ENCODE measurements around the gene ZSCAN26.

The ZSCAN26 gene

DNA sequence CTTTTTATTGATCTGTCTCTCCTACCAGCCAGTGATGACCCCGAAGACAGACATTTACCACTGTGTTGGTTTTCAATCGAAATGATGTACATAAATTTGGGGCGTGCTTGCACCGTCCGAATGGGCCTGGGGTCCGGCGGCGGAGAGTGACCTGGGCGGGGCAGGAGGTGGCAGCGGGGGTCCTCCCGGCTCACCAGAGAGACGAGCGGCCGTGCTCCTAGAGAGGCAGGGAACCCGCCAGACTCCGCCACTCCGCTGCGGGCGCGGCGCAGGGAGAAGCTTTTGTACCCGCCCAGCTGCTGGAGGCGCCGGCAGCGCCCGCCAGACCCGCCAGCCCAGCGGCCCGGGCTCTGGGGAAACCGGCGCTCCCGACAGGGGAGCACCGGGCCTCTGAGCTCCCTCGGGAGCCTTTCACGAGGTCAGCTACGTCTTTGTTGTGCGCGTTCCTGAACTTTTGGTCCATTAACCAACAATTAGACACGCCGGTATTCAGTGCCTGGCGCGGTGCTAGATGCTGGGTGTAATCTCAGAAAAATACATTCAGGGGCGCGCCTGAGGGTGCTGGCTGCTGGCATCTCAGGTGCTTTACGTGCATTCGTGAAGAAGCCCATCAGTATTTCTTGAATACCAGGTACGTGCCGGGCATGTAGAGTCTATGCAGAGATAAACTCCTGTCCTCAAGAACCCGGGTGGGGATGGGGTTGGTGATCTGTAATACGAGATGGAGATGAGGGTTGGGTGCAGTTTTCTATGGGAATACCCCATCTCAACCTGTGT, 14.5 kb downstream of the ZSCAN26 start, which contains the start of gene PGBD1:
Gene PGBD1 (plus strand): TSS at position 285 of the 777 bp plus-strand sequence. CDS start 2,242 bp downstream, outside the sequence.
- Histone ChIP-seq H3K4me1 (ENCODE audit: control insufficient read depth, low read length) (peaks cover 13% of the 10 kb centered on the region), H3F3A (ENCODE audit: control insufficient read depth, insufficient read depth) (no peaks in the 10 kb centered on the region), H3K9me2 (replicated peaks; ENCODE audit: control insufficient read depth, low read length) (no peaks in the 10 kb centered on the region), H3K27ac (ENCODE audit: low read depth, low read length) (no peak within 1 kb of the TSS), H4K20me1 (ENCODE audit: control insufficient read depth, insufficient read depth, low read depth, low read length) (no peaks in the 10 kb centered on the region), H3K4me2 (ENCODE audit: low read length) (peak within 1 kb of the TSS; percentile 92), H3K27me3 (ENCODE audit: control insufficient read depth, low read length) (no peaks in the 10 kb centered on the region), H3K4me3 (ENCODE audit: low read length) (peak within 1 kb of the TSS; percentile 80), H3K36me3 (ENCODE audit: control insufficient read depth, low read length) (peaks cover 12% of the 10 kb centered on the region), H3K79me2 (ENCODE audit: control insufficient read depth, low read length) (peaks cover 8% of the 10 kb centered on the region), H3K9me3 (ENCODE audit: control insufficient read depth, insufficient read depth, low read length) (no peaks in the 10 kb centered on the region)
- no peak for TF ChIP-seq EZH2phosphoT487 (IDR thresholded peaks at IDR 0.05; ENCODE audit: borderline replicate concordance, low read length)
- TF ChIP-seq, protein P1, sequence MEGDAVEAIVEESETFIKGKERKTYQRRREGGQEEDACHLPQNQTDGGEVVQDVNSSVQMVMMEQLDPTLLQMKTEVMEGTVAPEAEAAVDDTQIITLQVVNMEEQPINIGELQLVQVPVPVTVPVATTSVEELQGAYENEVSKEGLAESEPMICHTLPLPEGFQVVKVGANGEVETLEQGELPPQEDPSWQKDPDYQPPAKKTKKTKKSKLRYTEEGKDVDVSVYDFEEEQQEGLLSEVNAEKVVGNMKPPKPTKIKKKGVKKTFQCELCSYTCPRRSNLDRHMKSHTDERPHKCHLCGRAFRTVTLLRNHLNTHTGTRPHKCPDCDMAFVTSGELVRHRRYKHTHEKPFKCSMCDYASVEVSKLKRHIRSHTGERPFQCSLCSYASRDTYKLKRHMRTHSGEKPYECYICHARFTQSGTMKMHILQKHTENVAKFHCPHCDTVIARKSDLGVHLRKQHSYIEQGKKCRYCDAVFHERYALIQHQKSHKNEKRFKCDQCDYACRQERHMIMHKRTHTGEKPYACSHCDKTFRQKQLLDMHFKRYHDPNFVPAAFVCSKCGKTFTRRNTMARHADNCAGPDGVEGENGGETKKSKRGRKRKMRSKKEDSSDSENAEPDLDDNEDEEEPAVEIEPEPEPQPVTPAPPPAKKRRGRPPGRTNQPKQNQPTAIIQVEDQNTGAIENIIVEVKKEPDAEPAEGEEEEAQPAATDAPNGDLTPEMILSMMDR (IDR thresholded peaks at IDR 0.05; ENCODE audit: low read depth, low read length, poor library complexity, severe bottlenecking) = no peak

DNA sequence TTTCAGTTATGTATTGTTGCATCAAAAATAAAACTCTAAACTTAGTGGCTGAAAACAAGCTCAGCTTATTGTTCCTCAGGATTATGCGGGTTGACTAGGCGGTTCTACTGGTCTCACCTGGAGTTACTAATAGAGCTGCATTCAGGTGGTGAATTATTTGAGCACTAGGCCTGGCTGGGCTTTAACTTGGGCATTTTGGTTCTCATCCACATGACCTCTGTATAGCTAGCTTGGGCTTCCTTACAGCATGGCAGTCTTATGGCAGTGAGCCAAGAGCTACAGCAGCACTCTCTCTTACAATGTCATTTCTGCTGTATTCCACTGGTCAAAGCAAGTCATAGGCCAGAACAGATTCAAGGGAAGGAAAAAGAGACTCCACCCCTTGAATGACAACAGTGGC, 16.0 kb downstream of the ZSCAN26 start:
- H3K36me3 ChIP-seq (ENCODE audit: control insufficient read depth, low read length) = peaks cover 23% of the 10 kb centered on the region
- no peaks in the 10 kb centered on the region for H3K27me3 ChIP-seq (ENCODE audit: control insufficient read depth, low read length)
- peak overlapping the region; percentile 92 for H3K4me2 ChIP-seq (ENCODE audit: low read length)
- no peaks in the 10 kb centered on the region for H3K9me2 ChIP-seq (replicated peaks; ENCODE audit: control insufficient read depth, low read length)
- H3K4me1 ChIP-seq (ENCODE audit: control insufficient read depth, low read length) = peaks cover 13% of the 10 kb centered on the region
- H3K4me3 ChIP-seq (ENCODE audit: low read length) = 0 out of 2 replicates have a peak overlapping the region, but pooled peaks have one; percentile 5
- H3K9me3 ChIP-seq (ENCODE audit: control insufficient read depth, insufficient read depth, low read length) = no peaks in the 10 kb centered on the region
- TF ChIP-seq EZH2phosphoT487 (IDR thresholded peaks at IDR 0.05; ENCODE audit: borderline replicate concordance, low read length) = no peak
- TF ChIP-seq, protein P1 (IDR thresholded peaks at IDR 0.05; ENCODE audit: low read depth, low read length, poor library complexity, severe bottlenecking) = no peak
- no peak overlapping the region for H3K27ac ChIP-seq (ENCODE audit: low read depth, low read length)
- H3K79me2 ChIP-seq (ENCODE audit: control insufficient read depth, low read length) = peaks cover 8% of the 10 kb centered on the region
- no peaks in the 10 kb centered on the region for H3F3A ChIP-seq (ENCODE audit: control insufficient read depth, insufficient read depth)
- no peaks in the 10 kb centered on the region for H4K20me1 ChIP-seq (ENCODE audit: control insufficient read depth, insufficient read depth, low read depth, low read length)

DNA sequence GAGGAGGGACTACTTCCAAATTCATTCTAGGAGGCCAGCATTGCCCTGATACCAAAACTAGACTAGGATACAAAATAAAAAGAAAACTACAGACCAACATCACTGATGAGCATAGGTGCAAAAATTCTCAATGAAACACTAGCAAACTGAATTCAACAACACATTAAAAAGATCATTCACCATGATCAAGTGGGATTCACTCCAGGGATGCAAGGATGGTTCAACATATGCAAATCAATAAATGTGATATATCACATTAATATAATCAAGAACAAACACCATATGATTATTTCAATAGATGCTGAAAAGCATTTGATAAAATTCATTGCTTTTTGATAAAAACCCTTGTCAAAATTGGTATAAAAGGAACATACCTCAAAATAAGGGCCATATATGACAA, 24.6 kb downstream of the ZSCAN26 start:
- H3K4me3 ChIP-seq (ENCODE audit: low read length) = no peak overlapping the region
- TF ChIP-seq EZH2phosphoT487 (IDR thresholded peaks at IDR 0.05; ENCODE audit: borderline replicate concordance, low read length) = no peak
- TF ChIP-seq, protein P1 (IDR thresholded peaks at IDR 0.05; ENCODE audit: low read depth, low read length, poor library complexity, severe bottlenecking) = no peak
- H3K27me3 ChIP-seq (ENCODE audit: control insufficient read depth, low read length) = no peaks in the 10 kb centered on the region
- no peaks in the 10 kb centered on the region for H3F3A ChIP-seq (ENCODE audit: control insufficient read depth, insufficient read depth)
- no peaks in the 10 kb centered on the region for H3K79me2 ChIP-seq (ENCODE audit: control insufficient read depth, low read length)
- H3K36me3 ChIP-seq (ENCODE audit: control insufficient read depth, low read length) = peaks cover 24% of the 10 kb centered on the region
- H3K4me2 ChIP-seq (ENCODE audit: low read length) = no peak overlapping the region
- H3K9me2 ChIP-seq (replicated peaks; ENCODE audit: control insufficient read depth, low read length) = no peaks in the 10 kb centered on the region
- no peaks in the 10 kb centered on the region for H4K20me1 ChIP-seq (ENCODE audit: control insufficient read depth, insufficient read depth, low read depth, low read length)
- no peak overlapping the region for H3K27ac ChIP-seq (ENCODE audit: low read depth, low read length)
- H3K4me1 ChIP-seq (ENCODE audit: control insufficient read depth, low read length) = no peaks in the 10 kb centered on the region
- H3K9me3 ChIP-seq (ENCODE audit: control insufficient read depth, insufficient read depth, low read length) = no peaks in the 10 kb centered on the region

All from DOHH2 (cell line).